ENCODE data around the gene NRXN2. TPM values are rescaled to one million over a fixed set of nuclear protein-coding genes. Genes with fewer than 3 reads are reported as not detected.

Gene NRXN2
- total RNA-seq, 1 experiment from 2014 or later: 0.15 TPM

GRCh38 chr11:64734811-64735724 is 12.1 kb upstream of the NRXN2 start:
- in situ Hi-C loops (cut with HindIII; ENCODE audit: low pct_unique_long_range_greater_than_20kb, low sequenced_read_pairs): no loop called here
- POLR2A ChIA-PET: no interaction called here
- ATAC-seq: no peak; the same call in 1 of the 2 replicates
- H3K4me1 ChIP-seq (ENCODE audit: control insufficient read depth, insufficient read depth, low read length): no peaks in the 10 kb centered on the region
- intact Hi-C loops (cut with micrococcal nuclease; ENCODE audit: unreplicated experiment): no loop called here
- H3K9me3 ChIP-seq (ENCODE audit: control insufficient read depth, insufficient read depth, low read depth, low read length): no peaks in the 10 kb centered on the region
- no peak overlapping the region for H3K27ac ChIP-seq (ENCODE audit: low read length)
- no peaks in the 10 kb centered on the region for H3K27me3 ChIP-seq (ENCODE audit: control insufficient read depth, insufficient read depth, low read length)
- BruUV-seq (replicated peaks): no TSS peak
- H3K36me3 ChIP-seq (ENCODE audit: control insufficient read depth, insufficient read depth, low read length): no peaks in the 10 kb centered on the region
- no peak for DNase-seq (ENCODE audit: low read depth, low spot score)
- no peak overlapping the region for H3K4me3 ChIP-seq (ENCODE audit: low read depth in 2 of 2, low read length in 2 of 2)
- CTCF ChIA-PET: no interaction called here
- TF ChIP-seq POLR2AphosphoS5 (IDR thresholded peaks at IDR 0.05; ENCODE audit: low read depth, low read length): no peak
- TF ChIP-seq SIN3A (IDR thresholded peaks at IDR 0.05; ENCODE audit: borderline replicate concordance, insufficient read depth, low read depth, low read length): no peak
- TF ChIP-seq, protein P1, sequence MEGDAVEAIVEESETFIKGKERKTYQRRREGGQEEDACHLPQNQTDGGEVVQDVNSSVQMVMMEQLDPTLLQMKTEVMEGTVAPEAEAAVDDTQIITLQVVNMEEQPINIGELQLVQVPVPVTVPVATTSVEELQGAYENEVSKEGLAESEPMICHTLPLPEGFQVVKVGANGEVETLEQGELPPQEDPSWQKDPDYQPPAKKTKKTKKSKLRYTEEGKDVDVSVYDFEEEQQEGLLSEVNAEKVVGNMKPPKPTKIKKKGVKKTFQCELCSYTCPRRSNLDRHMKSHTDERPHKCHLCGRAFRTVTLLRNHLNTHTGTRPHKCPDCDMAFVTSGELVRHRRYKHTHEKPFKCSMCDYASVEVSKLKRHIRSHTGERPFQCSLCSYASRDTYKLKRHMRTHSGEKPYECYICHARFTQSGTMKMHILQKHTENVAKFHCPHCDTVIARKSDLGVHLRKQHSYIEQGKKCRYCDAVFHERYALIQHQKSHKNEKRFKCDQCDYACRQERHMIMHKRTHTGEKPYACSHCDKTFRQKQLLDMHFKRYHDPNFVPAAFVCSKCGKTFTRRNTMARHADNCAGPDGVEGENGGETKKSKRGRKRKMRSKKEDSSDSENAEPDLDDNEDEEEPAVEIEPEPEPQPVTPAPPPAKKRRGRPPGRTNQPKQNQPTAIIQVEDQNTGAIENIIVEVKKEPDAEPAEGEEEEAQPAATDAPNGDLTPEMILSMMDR (IDR thresholded peaks at IDR 0.05): no peak
- TF ChIP-seq TCF7L2 (IDR thresholded peaks at IDR 0.05; ENCODE audit: low read depth, low read length): no peak
- no peak for TF ChIP-seq REST (IDR thresholded peaks at IDR 0.05; ENCODE audit: insufficient read depth in 1 of 2, low read depth in 2 of 2, low read length in 1 of 2)

DNA sequence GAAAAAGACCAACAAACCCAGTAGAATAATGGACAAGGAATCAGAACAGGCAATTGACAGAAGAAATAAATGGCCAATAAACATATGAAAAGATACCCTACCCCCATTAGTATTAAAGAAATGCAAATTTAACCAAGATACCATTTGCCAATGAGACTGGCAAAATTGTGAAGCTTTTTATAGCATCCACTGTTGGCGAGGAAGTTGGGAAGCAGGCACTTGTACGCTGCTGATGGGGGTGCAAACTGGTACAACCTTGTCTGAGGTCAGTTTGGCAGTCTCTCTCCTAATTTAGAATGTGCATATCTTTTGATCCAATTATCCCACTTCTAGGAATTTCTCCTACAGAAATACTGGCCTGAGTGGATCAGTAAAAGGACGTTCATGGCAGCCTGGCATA is 8.6 kb upstream of the NRXN2 start:
- no peak overlapping the region for H3K4me3 ChIP-seq (ENCODE audit: low read depth in 2 of 2, low read length in 2 of 2)
- TF ChIP-seq TCF7L2 (IDR thresholded peaks at IDR 0.05; ENCODE audit: low read depth, low read length) (no peak), SIN3A (IDR thresholded peaks at IDR 0.05; ENCODE audit: borderline replicate concordance, insufficient read depth, low read depth, low read length) (no peak), POLR2AphosphoS5 (IDR thresholded peaks at IDR 0.05; ENCODE audit: low read depth, low read length) (no peak), REST (IDR thresholded peaks at IDR 0.05; ENCODE audit: insufficient read depth in 1 of 2, low read depth in 2 of 2, low read length in 1 of 2) (no peak)
- TF ChIP-seq, protein P1 (IDR thresholded peaks at IDR 0.05): no peak
- H3K27ac ChIP-seq (ENCODE audit: low read length): no peak overlapping the region
- H3K4me1 ChIP-seq (ENCODE audit: control insufficient read depth, insufficient read depth, low read length): peaks cover under 1% of the 10 kb centered on the region; the same call in 1 of the 2 replicates
- H3K9me3 ChIP-seq (ENCODE audit: control insufficient read depth, insufficient read depth, low read depth, low read length): no peaks in the 10 kb centered on the region
- BruUV-seq (replicated peaks): no TSS peak
- ChIA-PET CTCF (no interaction called here), POLR2A (no interaction called here)
- no peaks in the 10 kb centered on the region for H3K36me3 ChIP-seq (ENCODE audit: control insufficient read depth, insufficient read depth, low read length)
- intact Hi-C loops (cut with micrococcal nuclease; ENCODE audit: unreplicated experiment) (no loop called here), in situ Hi-C loops (cut with HindIII; ENCODE audit: low pct_unique_long_range_greater_than_20kb, low sequenced_read_pairs) (no loop called here)
- H3K27me3 ChIP-seq (ENCODE audit: control insufficient read depth, insufficient read depth, low read length): no peaks in the 10 kb centered on the region
- ATAC-seq (no peak), DNase-seq (ENCODE audit: low read depth, low spot score) (no peak)
